Astrocyte of the cerebellum (primary cell): Measurements from ENCODE around the gene NPHP3.

ENCODE experiments used
- DNase-seq: peaks from one replicate; pipeline ENCODE4 v3.0.0-alpha.2; 2011; ENCODE audit warnings: low read depth
- H3K4me3 ChIP-seq: 2 replicates; pipeline ENCODE4 v1.5.1; 2011; ENCODE audit warnings: mild to moderate bottlenecking, low read depth, low read length, moderate library complexity
- in situ Hi-C: cut with HindIII; loops from 2 replicates; pipeline ENCODE4 v1.10.0; 2017; ENCODE audit warnings: low sequenced_read_pairs
- TF ChIP-seq, protein P1 (sequence below): IDR thresholded peaks from 2 replicates; pipeline ENCODE4 v1.5.1; 2012; ENCODE audit warnings: low read length, low read depth, moderate library complexity, mild to moderate bottlenecking; ENCODE audit errors: missing control alignments

NPHP3 gene

DNA sequence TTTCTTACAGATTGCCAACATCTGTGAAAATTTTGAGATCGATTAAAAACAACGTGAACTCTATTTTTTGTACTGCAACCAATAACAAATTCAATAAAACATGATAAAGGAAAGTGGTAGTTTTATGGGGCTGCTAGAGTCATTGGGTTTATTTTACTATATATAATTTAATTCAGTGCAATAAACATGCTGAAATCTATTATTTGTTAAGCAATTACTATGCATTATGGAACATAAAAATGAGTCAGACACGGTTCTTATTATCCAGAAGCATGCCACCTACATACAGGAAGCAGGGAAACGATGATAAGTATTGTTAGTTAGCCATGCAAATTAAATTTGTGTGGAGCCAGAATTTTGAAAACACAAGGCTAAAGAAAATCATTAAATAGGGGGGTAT lies 27.2 kb downstream of the NPHP3 start:
- TF ChIP-seq, protein P1, sequence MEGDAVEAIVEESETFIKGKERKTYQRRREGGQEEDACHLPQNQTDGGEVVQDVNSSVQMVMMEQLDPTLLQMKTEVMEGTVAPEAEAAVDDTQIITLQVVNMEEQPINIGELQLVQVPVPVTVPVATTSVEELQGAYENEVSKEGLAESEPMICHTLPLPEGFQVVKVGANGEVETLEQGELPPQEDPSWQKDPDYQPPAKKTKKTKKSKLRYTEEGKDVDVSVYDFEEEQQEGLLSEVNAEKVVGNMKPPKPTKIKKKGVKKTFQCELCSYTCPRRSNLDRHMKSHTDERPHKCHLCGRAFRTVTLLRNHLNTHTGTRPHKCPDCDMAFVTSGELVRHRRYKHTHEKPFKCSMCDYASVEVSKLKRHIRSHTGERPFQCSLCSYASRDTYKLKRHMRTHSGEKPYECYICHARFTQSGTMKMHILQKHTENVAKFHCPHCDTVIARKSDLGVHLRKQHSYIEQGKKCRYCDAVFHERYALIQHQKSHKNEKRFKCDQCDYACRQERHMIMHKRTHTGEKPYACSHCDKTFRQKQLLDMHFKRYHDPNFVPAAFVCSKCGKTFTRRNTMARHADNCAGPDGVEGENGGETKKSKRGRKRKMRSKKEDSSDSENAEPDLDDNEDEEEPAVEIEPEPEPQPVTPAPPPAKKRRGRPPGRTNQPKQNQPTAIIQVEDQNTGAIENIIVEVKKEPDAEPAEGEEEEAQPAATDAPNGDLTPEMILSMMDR, result no peak
- no peak overlapping the region for H3K4me3 ChIP-seq
- in situ Hi-C loops, result loop anchor here (25.0 kb wide), 1 partner anchor 183 kb away; no protein-coding TSS in a partner anchor
- DNase-seq, result no peak

DNA sequence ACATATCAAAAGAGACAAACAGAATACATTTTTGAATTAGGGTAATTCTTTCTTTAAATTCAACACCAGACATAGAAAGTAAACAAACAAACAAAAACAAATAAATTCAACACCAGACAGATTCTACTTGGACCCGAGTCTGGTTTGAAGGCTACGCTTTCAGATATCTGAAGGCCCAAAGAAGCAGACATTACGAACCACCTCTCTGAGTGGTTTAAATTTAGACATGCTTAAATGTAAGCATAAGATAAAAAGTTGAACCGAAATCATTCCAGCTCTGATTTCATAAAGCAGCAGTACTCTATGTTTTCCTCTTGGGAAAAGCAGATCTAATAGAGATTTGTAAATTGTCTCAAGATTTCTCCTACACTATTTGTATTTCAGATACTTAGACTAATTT lies 32.2 kb downstream of the NPHP3 start:
- TF ChIP-seq, protein P1, result no peak
- DNase-seq, result no peak
- in situ Hi-C loops, result loop anchor here (25.0 kb wide), 1 partner anchor 178 kb away; no protein-coding TSS in a partner anchor
- H3K4me3 ChIP-seq, result no peak overlapping the region

DNA sequence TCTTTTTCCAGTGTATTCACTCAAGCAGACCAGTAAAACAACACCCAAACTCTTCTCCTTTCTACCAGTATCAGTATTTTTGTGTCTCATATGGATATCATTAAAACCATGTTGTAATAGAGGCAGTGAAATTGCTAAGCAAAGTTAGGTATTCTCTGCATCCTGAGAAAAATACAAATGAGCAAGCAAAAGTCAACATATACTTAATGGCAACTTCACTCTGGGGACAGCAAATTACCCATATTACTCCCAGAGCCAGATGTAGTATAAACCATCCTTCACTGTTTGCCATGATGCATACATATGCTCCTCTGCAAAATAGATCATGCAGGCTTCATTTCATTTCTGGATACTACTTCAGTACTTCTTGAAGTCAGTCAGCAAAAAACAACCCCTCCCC lies 40.0 kb downstream of the NPHP3 start:
- H3K4me3 ChIP-seq, result no peak overlapping the region
- in situ Hi-C loops, result loop anchor here (25.0 kb wide), 1 partner anchor 170 kb away; no protein-coding TSS in a partner anchor
- TF ChIP-seq, protein P1, result no peak

DNA sequence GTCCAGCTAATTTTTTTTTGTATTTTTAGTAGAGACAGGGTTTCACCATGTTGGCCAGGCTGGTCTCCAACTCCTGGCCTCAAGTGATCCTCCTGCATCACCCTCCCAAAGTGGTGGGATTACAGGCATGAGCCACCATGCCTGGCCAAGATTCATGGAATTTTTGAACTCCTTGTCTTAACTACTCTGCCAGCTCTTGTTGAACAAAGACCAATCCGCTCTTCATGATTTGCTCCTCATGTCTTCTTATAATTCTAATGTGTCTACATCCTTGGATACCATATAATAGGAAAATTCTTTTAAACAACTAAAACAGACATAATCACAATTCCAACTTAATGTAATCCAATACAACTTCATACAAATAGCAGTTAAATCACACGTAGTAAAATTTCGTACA lies 40.8 kb downstream of the NPHP3 start:
- TF ChIP-seq, protein P1, result no peak
- in situ Hi-C loops, result loop anchor here (25.0 kb wide), 1 partner anchor 169 kb away; no protein-coding TSS in a partner anchor
- no peak overlapping the region for H3K4me3 ChIP-seq
- no peak for DNase-seq

More for the DNA sequence above, 40.0 kb downstream of the NPHP3 start:
- no peak for DNase-seq

DNA sequence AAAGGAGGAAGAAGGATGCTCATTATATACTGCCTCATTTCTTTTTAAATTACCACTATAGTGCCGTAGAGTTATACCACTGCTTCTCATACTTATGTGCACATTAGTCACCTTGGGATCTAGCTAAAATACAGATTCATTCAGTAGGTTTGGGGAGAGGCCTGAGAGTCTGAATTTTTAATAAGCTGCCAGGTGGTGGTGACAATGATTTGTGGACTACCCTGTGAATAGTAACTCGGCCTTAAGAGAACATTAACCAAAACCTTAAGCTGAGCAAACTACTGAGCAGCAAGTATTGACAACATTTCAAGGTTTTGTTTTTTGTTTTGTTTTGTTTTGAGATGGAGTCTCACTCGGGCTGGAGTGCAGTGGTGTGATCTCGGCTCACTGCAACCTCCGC lies 42.3 kb downstream of the NPHP3 start:
- TF ChIP-seq, protein P1, result no peak
- in situ Hi-C loops, result loop anchor here (25.0 kb wide), 1 partner anchor 168 kb away; no protein-coding TSS in a partner anchor
- DNase-seq, result no peak
- H3K4me3 ChIP-seq, result no peak overlapping the region

DNA sequence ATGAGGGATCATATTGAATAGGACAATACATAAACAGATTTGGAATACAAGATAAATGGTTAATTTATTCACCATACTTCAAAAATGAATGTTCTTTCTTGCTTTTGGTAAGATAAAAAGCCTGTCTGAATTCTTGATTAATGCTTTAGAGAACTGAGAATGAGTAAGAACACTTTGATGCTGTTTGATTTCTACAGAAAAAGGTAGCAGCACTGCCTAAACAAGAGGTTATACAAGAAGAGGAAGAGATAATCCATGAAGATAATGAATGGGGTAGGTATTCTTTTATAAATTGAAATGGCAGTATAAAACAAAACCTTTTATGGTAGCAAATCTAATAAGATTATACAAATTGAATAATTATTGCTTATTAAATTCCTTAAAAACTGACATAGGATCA lies 46.8 kb downstream of the NPHP3 start:
- no peak overlapping the region for H3K4me3 ChIP-seq
- DNase-seq, result no peak
- in situ Hi-C loops, result loop anchor here (25.0 kb wide), 1 partner anchor 163 kb away; no protein-coding TSS in a partner anchor
- TF ChIP-seq, protein P1, result no peak

DNA sequence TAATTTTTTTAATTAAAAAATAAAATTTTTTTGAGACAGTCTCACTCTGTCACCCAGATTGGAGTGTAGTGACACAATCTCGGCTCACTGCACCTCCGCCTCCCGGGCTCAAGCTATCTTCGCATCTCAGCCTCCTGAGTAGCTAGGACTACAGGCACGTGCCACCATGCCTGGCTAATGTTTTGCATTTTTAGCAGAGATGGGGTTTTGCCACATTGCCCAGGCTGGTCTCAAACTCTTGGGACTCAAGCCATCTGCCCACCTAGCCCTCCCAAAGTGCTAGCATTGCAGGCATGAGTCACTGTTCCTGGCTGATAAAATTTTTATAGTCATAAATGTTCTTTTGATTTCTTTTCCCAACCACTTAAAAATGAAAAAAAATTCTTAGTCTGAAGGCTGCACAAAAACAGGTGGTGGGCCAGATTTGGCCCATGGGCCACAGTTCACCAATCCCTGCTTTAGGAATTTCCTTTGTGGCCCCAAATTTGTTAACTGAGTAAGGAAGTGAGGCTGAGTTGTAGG lies 52.9 kb downstream of the NPHP3 start:
- no peak for DNase-seq
- in situ Hi-C loops, result no loop called here
- no peak overlapping the region for H3K4me3 ChIP-seq

More for the DNA sequence above, 52.9 kb downstream of the NPHP3 start:
- TF ChIP-seq, protein P1, result no peak
